Measurements from ENCODE around the gene ASXL3. TPM values are rescaled to one million over a fixed set of nuclear protein-coding genes. Genes with fewer than 3 reads are reported as not detected.

ASXL3 gene
- total and polyA plus RNA-seq, 2 donors (not counting 3 experiments of a cell fraction or from before 2014, with no cell fraction given), result 0.07 to 0.27 TPM

DNA sequence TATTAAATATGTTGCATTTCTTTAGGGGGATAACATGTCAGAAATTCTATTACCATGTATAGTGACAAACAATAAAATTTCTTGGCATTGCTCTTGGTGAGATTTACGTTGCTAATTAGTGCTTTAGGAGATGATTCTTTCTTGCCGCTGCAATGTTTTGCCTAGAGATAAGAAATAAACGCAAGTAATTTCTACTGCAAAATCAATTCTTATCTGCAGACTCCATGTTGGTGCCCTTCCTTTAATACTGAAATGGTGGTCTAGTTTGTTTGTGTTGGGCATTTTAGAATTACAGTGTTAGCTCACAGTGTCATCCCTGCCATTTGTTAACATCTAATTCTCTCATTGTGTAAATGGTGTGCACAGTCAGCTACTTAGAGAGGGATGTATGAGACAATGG is 34.6 kb downstream of the ASXL3 start:
- Histone ChIP-seq H3K36me3 (ENCODE audit: control insufficient read depth in 2 of 2, extremely low read depth in 1 of 2, insufficient read depth in 2 of 2, low read length in 2 of 2) (no peaks in the 10 kb centered on the region), H3K4me3 (replicated peaks in 1 of 3; ENCODE audit: insufficient read depth in 1 of 3, low read depth in 1 of 3, low read length in 3 of 3) (no peak overlapping the region), H3K9ac (replicated peaks; ENCODE audit: extremely low read depth, insufficient read depth, low read length) (no peak overlapping the region), H2AFZ (ENCODE audit: low read depth, low read length) (no peak overlapping the region), H3K79me2 (ENCODE audit: control insufficient read depth, insufficient read depth, low read length) (no peaks in the 10 kb centered on the region), H3K4me1 (ENCODE audit: control insufficient read depth, extremely low read depth, insufficient read depth, low read length) (no peaks in the 10 kb centered on the region), H3K27ac (ENCODE audit: insufficient read depth, low read depth, low read length) (no peak overlapping the region), H3K4me2 (ENCODE audit: insufficient read depth, low read length) (no peak overlapping the region), H3K27me3 (ENCODE audit: control insufficient read depth in 2 of 2, insufficient read depth in 2 of 2, low read length in 2 of 2) (peaks cover 0 to 1% of the 10 kb centered on the region in 2 experiments), H4K20me1 (replicated peaks; ENCODE audit: control insufficient read depth, extremely low read depth, insufficient read depth, low read length) (no peaks in the 10 kb centered on the region), H3K9me3 (replicated peaks; ENCODE audit: control insufficient read depth, insufficient read depth, low read length) (no peaks in the 10 kb centered on the region), H3K9me1 (replicated peaks; ENCODE audit: control insufficient read depth, extremely low read depth, insufficient read depth, low read length) (no peaks in the 10 kb centered on the region)
- no peak for DNase-seq (ENCODE audit: low read depth, low spot score)
- no peak for FAIRE-seq
- dilution Hi-C loops (cut with MboI; ENCODE audit: extremely low pct_ligation_motif_present, low sequenced_read_pairs) (no loop called here), intact Hi-C loops (cut with micrococcal nuclease) (no loop called here)
- TF ChIP-seq GATA2 (IDR thresholded peaks at IDR 0.05; ENCODE audit: insufficient read depth, insufficient read length, low read depth, low read length) (no peak), POLR2AphosphoS5 (IDR thresholded peaks at IDR 0.05; ENCODE audit: insufficient read depth, low read depth, low read length) (no peak), MAX (IDR thresholded peaks at IDR 0.05; ENCODE audit: insufficient read depth, insufficient read length) (no peak), JUN (IDR thresholded peaks at IDR 0.05; ENCODE audit: borderline replicate concordance, insufficient read depth, insufficient read length, low read depth) (no peak), MYC (IDR thresholded peaks at IDR 0.05; ENCODE audit: low read depth, low read length) (no peak), POLR2A (IDR thresholded peaks at IDR 0.05; ENCODE audit: low read depth, low read length) (no peak), EZH2 (IDR thresholded peaks at IDR 0.05; ENCODE audit: borderline replicate concordance, low read depth, low read length, severe bottlenecking) (no peak), FOS (IDR thresholded peaks at IDR 0.05; ENCODE audit: borderline replicate concordance, insufficient read depth, low read length) (no peak)
- TF ChIP-seq, protein P1, sequence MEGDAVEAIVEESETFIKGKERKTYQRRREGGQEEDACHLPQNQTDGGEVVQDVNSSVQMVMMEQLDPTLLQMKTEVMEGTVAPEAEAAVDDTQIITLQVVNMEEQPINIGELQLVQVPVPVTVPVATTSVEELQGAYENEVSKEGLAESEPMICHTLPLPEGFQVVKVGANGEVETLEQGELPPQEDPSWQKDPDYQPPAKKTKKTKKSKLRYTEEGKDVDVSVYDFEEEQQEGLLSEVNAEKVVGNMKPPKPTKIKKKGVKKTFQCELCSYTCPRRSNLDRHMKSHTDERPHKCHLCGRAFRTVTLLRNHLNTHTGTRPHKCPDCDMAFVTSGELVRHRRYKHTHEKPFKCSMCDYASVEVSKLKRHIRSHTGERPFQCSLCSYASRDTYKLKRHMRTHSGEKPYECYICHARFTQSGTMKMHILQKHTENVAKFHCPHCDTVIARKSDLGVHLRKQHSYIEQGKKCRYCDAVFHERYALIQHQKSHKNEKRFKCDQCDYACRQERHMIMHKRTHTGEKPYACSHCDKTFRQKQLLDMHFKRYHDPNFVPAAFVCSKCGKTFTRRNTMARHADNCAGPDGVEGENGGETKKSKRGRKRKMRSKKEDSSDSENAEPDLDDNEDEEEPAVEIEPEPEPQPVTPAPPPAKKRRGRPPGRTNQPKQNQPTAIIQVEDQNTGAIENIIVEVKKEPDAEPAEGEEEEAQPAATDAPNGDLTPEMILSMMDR (IDR thresholded peaks at IDR 0.05; ENCODE audit: extremely low read depth in 1 of 2, insufficient read depth in 1 of 2, low read depth in 1 of 2, low read length in 2 of 2), result no peak
- no TSS peak for BruUV-seq (replicated peaks)
- POLR2A ChIA-PET, result no interaction called here
- CTCF ChIA-PET, result no interaction called here
